ENCODE data around the gene LHFPL5. TPM values are rescaled to one million over a fixed set of nuclear protein-coding genes. Genes with fewer than 3 reads are reported as not detected.

Gene LHFPL5
- total and polyA plus RNA-seq, 2 experiments from 2014 or later = not detected

DNA sequence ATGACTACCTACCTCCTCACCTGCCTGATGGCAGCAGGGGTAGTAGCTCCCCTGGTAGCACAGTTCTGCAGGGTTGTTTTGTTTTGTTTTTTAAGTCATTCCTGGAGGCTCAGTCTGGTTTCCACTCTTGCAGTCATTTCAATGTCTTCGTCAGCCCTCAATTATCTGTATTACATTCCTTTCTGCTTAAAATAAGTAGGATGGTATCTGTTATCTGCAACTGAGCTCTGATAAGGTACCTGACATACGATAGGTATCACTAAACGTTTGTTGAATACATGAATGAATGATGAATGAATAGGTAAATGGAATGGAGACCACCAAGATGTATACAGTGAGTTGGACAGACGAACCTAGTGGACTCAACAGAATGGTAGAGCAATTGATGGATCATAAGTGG, 35.9 kb upstream of the LHFPL5 start:
- Histone ChIP-seq H3K27ac (no peak overlapping the region), H3K4me2 (ENCODE audit: unreplicated experiment) (no peak overlapping the region), H3K4me3 (no peak overlapping the region), H4K20me1 (ENCODE audit: insufficient read depth) (no peaks in the 10 kb centered on the region), H3K9ac (no peak overlapping the region), H3K9me3 (ENCODE audit: low read depth) (no peaks in the 10 kb centered on the region), H3K9me2 (ENCODE audit: insufficient read depth) (no peaks in the 10 kb centered on the region), H3K4me1 (ENCODE audit: insufficient read depth) (no peaks in the 10 kb centered on the region), H3F3A (ENCODE audit: insufficient read depth) (no peaks in the 10 kb centered on the region), H3K27me3 (replicated peaks; ENCODE audit: insufficient read depth) (peaks cover 17% of the 10 kb centered on the region), H3K36me3 (ENCODE audit: low read depth) (no peaks in the 10 kb centered on the region), H2AFZ (no peak overlapping the region), H3K79me2 (ENCODE audit: insufficient read depth) (no peaks in the 10 kb centered on the region)
- in situ Hi-C loops (cut with MboI) = no loop called here
- TF ChIP-seq EZH2phosphoT487 (IDR thresholded peaks at IDR 0.05; ENCODE audit: insufficient read depth, low read depth) = no peak
- no peak for TF ChIP-seq EZH2 (IDR thresholded peaks at IDR 0.05; ENCODE audit: insufficient read depth, poor library complexity, severe bottlenecking)
- DNase-seq = no peak
- 57 to 60% methylated on average over 4 of the region's 4 CpGs for WGBS, 2 experiments (ENCODE audit: low coverage in 1 of 2, low lambda C conversion rate in 2 of 2, missing lambda C conversion rate in 2 of 2)

DNA sequence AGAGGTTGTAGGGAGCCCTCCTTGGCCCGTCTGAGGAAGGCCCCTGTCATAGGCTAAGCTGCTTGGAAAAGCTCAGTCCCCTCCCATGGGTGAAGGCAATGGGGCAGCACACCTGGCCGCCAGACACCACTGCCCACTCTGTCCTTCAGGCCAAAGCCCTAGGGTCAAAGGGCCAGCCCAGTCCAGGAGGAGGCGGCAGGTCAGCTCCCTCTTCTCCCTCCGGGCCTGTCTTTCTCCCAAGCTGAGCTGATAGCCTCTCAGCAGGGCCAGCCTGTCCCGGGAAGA, 33.9 kb upstream of the LHFPL5 start:
- Histone ChIP-seq H3K9ac (no peak overlapping the region), H4K20me1 (ENCODE audit: insufficient read depth) (no peaks in the 10 kb centered on the region), H3K27ac (no peak overlapping the region), H3K27me3 (replicated peaks; ENCODE audit: insufficient read depth) (peaks cover 16% of the 10 kb centered on the region), H3K4me3 (no peak overlapping the region), H3K4me2 (ENCODE audit: unreplicated experiment) (no peak overlapping the region), H3K36me3 (ENCODE audit: low read depth) (no peaks in the 10 kb centered on the region), H3K9me3 (ENCODE audit: low read depth) (no peaks in the 10 kb centered on the region), H3K79me2 (ENCODE audit: insufficient read depth) (no peaks in the 10 kb centered on the region), H3K4me1 (ENCODE audit: insufficient read depth) (no peaks in the 10 kb centered on the region), H2AFZ (no peak overlapping the region), H3K9me2 (ENCODE audit: insufficient read depth) (no peaks in the 10 kb centered on the region), H3F3A (ENCODE audit: insufficient read depth) (no peaks in the 10 kb centered on the region)
- 26 to 32% methylated on average over 5 of the region's 5 CpGs for WGBS, 2 experiments (ENCODE audit: low coverage in 1 of 2, low lambda C conversion rate in 2 of 2, missing lambda C conversion rate in 2 of 2)
- no peak for DNase-seq
- in situ Hi-C loops (cut with MboI) = no loop called here
- TF ChIP-seq EZH2 (IDR thresholded peaks at IDR 0.05; ENCODE audit: insufficient read depth, poor library complexity, severe bottlenecking) (no peak), EZH2phosphoT487 (IDR thresholded peaks at IDR 0.05; ENCODE audit: insufficient read depth, low read depth) (no peak)

DNA sequence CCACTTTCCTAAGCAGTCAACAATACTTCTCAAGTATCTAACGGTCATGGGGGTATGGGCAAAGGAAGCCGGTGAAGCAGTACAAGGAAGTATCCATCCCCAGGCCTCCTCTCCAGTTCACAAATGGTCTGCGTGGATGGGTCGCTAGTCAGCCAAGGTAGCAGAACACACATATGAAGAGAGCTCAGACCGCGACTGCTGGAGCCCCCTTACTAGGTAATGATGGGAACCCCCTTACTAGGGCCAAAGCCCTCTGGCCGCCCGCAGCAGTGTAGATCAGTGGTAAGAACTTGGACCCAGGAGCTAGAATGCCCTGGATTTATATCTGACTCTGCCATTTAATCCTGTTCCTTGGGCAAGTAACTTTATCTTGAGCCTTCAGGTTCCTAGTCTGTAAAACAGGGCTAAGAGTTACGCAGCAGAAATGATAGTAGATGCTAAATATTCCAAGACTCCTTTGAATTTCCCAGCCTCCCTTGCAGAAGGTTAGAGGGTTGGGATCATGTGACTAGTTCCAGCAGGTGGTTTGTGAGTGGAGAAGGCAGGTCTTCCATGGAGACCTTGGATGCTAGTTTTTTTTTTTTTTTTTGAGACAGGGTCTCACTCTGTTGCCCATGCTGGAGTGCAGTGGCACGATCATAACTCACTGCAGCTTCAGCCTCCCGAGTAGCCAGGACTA, 30.9 kb upstream of the LHFPL5 start:
- no peaks in the 10 kb centered on the region for H3K9me3 ChIP-seq (ENCODE audit: low read depth)
- H3K27me3 ChIP-seq (replicated peaks; ENCODE audit: insufficient read depth) = peaks cover 9% of the 10 kb centered on the region
- no peaks in the 10 kb centered on the region for H3K9me2 ChIP-seq (ENCODE audit: insufficient read depth)
- H3K79me2 ChIP-seq (ENCODE audit: insufficient read depth) = no peaks in the 10 kb centered on the region
- H3K4me2 ChIP-seq (ENCODE audit: unreplicated experiment) = no peak overlapping the region
- H3K4me3 ChIP-seq = no peak overlapping the region
- H4K20me1 ChIP-seq (ENCODE audit: insufficient read depth) = no peaks in the 10 kb centered on the region
- no peak for TF ChIP-seq EZH2phosphoT487 (IDR thresholded peaks at IDR 0.05; ENCODE audit: insufficient read depth, low read depth)
- DNase-seq = no peak
- in situ Hi-C loops (cut with MboI) = no loop called here
- no peak overlapping the region for H3K27ac ChIP-seq
- H3K4me1 ChIP-seq (ENCODE audit: insufficient read depth) = no peaks in the 10 kb centered on the region
- no peak overlapping the region for H3K9ac ChIP-seq
- no peaks in the 10 kb centered on the region for H3K36me3 ChIP-seq (ENCODE audit: low read depth)
- no peaks in the 10 kb centered on the region for H3F3A ChIP-seq (ENCODE audit: insufficient read depth)
- WGBS, 2 experiments (ENCODE audit: low coverage in 1 of 2, low lambda C conversion rate in 2 of 2, missing lambda C conversion rate in 2 of 2) = 62 to 63% methylated on average over 11 of the region's 11 CpGs
- no peak overlapping the region for H2AFZ ChIP-seq

DNA sequence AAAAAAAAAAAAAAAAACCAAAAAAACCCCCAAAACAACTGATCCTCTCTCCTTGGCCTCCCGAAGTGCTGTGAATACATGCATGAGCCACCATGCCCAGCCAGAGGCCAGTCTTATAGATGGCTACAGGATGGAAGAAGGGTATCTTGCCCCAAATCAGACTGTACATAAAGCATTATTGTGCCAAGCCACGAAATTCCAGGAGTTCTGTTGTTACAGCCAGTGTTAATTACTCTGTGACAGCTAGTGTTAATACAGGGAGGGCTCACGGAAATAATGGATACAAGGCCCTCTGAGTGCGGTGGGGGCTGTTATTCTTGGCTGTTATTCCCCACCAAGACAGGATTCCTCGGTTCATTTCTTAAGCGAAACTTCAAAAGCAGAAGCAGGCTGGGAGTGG, 30.1 kb upstream of the LHFPL5 start:
- 68% methylated on average over 6 of the region's 6 CpGs for WGBS, 2 experiments (ENCODE audit: low coverage in 1 of 2, low lambda C conversion rate in 2 of 2, missing lambda C conversion rate in 2 of 2)
- H3K9me2 ChIP-seq (ENCODE audit: insufficient read depth) = no peaks in the 10 kb centered on the region
- no peaks in the 10 kb centered on the region for H3K79me2 ChIP-seq (ENCODE audit: insufficient read depth)
- H3K27ac ChIP-seq = no peak overlapping the region
- no peak overlapping the region for H3K4me2 ChIP-seq (ENCODE audit: unreplicated experiment)
- no peak for DNase-seq
- in situ Hi-C loops (cut with MboI) = no loop called here
- no peak overlapping the region for H3K9ac ChIP-seq
- no peaks in the 10 kb centered on the region for H3K9me3 ChIP-seq (ENCODE audit: low read depth)
- TF ChIP-seq EZH2 (IDR thresholded peaks at IDR 0.05; ENCODE audit: insufficient read depth, poor library complexity, severe bottlenecking) (no peak), EZH2phosphoT487 (IDR thresholded peaks at IDR 0.05; ENCODE audit: insufficient read depth, low read depth) (no peak)
- H3F3A ChIP-seq (ENCODE audit: insufficient read depth) = no peaks in the 10 kb centered on the region
- no peaks in the 10 kb centered on the region for H3K36me3 ChIP-seq (ENCODE audit: low read depth)
- no peaks in the 10 kb centered on the region for H4K20me1 ChIP-seq (ENCODE audit: insufficient read depth)
- H3K4me3 ChIP-seq = no peak overlapping the region
- no peaks in the 10 kb centered on the region for H3K4me1 ChIP-seq (ENCODE audit: insufficient read depth)
- no peak overlapping the region for H2AFZ ChIP-seq
- H3K27me3 ChIP-seq (replicated peaks; ENCODE audit: insufficient read depth) = peaks cover 9% of the 10 kb centered on the region

All from GM23248 (cell line).